ENCODE measurements around the gene NAA38. TPM values are rescaled to one million over a fixed set of nuclear protein-coding genes. Genes with fewer than 3 reads are reported as not detected.

The NAA38 gene
- total and polyA plus RNA-seq, 8 donors, result 20.1 to 87.2 (median 28.0) TPM

DNA sequence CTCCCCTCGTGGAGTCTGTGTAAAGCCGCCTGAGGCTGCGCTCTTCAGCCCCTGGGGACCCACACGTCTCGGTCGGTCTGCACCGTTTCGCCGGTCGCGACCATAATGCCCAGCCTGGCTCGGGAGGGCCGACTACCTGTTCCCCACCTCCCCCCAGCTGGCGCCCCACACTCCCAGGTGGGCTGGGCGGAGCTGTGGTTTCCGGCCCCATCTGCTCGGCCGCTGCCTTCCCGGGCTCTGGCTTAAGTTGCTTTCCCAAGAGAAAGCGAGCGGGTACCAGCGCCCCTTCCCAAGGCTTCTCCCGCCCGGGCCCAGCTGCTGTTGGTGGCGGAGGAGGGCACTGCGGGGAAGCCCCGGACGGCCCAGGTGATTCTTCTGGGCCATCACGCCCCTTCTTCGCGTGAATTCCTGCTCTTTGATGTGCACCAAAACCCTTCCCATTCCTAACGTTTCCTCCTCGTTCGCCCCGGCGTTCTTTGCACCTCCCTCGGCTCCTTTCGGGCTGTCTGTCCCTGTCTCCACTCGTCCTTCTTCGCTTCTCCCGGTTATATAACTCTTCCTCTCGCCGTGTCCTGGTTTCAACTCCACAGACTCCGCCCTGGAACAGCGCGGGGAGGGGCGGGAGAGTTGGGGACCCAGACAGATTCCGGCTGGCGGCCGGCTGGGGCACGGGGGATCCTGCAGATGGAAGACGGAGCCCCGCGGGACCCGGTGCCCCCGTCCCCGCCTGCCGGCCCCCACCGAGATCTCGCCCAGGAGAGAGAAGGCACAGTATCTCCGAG is 21.4 kb downstream of the NAA38 start:
- DNase-seq (peak; percentile 80 to 92 (median 85)), ATAC-seq (peak; percentile 42 to 49 (median 46)), FAIRE-seq (no peak)
- Histone ChIP-seq H3K4me1 (peaks cover 6 to 17% (median 6%) of the 10 kb centered on the region in 3 donors), H3K36me3 (no peaks in the 10 kb centered on the region), H3K4me3 (peak overlapping the region; percentile 47 to 76 (median 58)), H3K27me3 (no peaks in the 10 kb centered on the region), H3K27ac (peak overlapping the region; percentile 94 to 100 (median 98)), H3K9me3 (no peaks in the 10 kb centered on the region)
- intact Hi-C loops (cut with DNase I), result no loop called here
- TF ChIP-seq CTCF (IDR thresholded peaks at IDR 0.05), result no peak
- 0 to 1% methylated on average over 54 to 61 of the region's 61 CpGs for WGBS, 2 donors

GRCh38 chr17:7834957-7835813 is 22.2 kb downstream of the NAA38 start:
- intact Hi-C loops (cut with DNase I), result no loop called here
- Histone ChIP-seq H3K4me1 (peaks cover 3 to 11% (median 5%) of the 10 kb centered on the region in 3 donors), H3K36me3 (no peaks in the 10 kb centered on the region), H3K9me3 (no peaks in the 10 kb centered on the region), H3K27me3 (no peaks in the 10 kb centered on the region), H3K4me3 (peak overlapping the region; percentile 47 to 76 (median 58)), H3K27ac (peak overlapping the region; percentile 94 to 100 (median 98))
- peak; percentile 58 to 68 (median 62) for TF ChIP-seq CTCF (IDR thresholded peaks at IDR 0.05)
- WGBS, 2 donors, result 1% methylated on average over 62 to 69 of the region's 69 CpGs
- ATAC-seq, result peak; percentile 67 to 77 (median 72)
- no peak for FAIRE-seq
- DNase-seq, result peak; percentile 94 to 99 (median 98)

DNA sequence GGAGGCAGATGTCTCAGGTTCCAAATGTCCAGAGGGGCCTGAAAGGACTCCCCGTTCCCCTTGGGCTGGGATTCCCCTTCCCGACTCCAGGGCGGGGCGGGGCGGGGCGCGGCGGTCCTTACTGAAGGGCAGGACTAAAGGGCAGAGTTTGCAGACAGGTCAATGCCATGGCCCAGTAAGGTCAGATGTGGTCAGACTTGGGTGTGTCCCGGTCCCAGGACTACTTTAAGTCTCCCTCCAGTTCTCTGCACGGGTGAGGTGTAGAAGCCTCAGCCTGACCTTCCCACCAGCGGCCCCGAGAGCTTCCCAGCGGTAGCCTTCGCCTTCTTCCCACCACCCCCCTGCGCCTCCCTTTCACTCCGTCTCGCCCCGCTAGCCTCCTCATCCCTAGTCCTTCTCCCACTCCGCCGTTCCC is 22.8 kb downstream of the NAA38 start:
- peaks cover 3 to 11% (median 5%) of the 10 kb centered on the region in 3 donors for H3K4me1 ChIP-seq
- H3K9me3 ChIP-seq, result no peaks in the 10 kb centered on the region
- H3K27me3 ChIP-seq, result no peaks in the 10 kb centered on the region
- no peak for TF ChIP-seq CTCF (IDR thresholded peaks at IDR 0.05)
- 0% methylated on average over 20 of the region's 20 CpGs for WGBS, 2 donors
- ATAC-seq (peak in 3 of 4 donors; percentile 0 to 9 (median 0)), FAIRE-seq (no peak), DNase-seq (peak; percentile 66 to 76 (median 74))
- peak overlapping the region; percentile 47 to 76 (median 58) for H3K4me3 ChIP-seq
- H3K36me3 ChIP-seq, result no peaks in the 10 kb centered on the region
- intact Hi-C loops (cut with DNase I), result no loop called here
- H3K27ac ChIP-seq, result peak overlapping the region; percentile 94 to 100 (median 98)

GRCh38 chr17:7833795-7834541 is 23.4 kb downstream of the NAA38 start, which contains the start of gene KDM6B:
Gene KDM6B (plus strand): TSS chr17:7834217. CDS start chr17:7845555, 11,338 bp downstream.
- ATAC-seq, result peak; percentile 39 to 72 (median 66)
- Histone ChIP-seq H3K4me3 (peak within 1 kb of the TSS; percentile 47 to 76 (median 58)), H3K27me3 (no peaks in the 10 kb centered on the region), H3K27ac (peak within 1 kb of the TSS; percentile 94 to 100 (median 98)), H3K4me1 (peaks cover 3 to 10% (median 5%) of the 10 kb centered on the region in 3 donors), H3K36me3 (no peaks in the 10 kb centered on the region), H3K9me3 (no peaks in the 10 kb centered on the region)
- 0% methylated on average over 44 to 49 of the region's 49 CpGs for WGBS, 2 donors
- peak; percentile 23 for FAIRE-seq
- no peak for TF ChIP-seq CTCF (IDR thresholded peaks at IDR 0.05)
- intact Hi-C loops (cut with DNase I), result no loop called here
- DNase-seq, result peak; percentile 90 to 97 (median 93)

All from pancreas (tissue), 10 donors.